DND-41 (cell line): ENCODE results near the gene ETV5.
A peak's percentile ranks its signal among the peaks of the same experiment; 100 is the strongest.

Experiments
- ATAC-seq: fragments of 200-7000 bp; cut with Tn5 transposase; 3 replicates; pipeline ENCODE4 v1.9.1; 2021; ENCODE audit warnings: low read depth; ENCODE audit not compliant: insufficient read depth
- DNase-seq: peaks from one replicate; pipeline ENCODE4 v3.0.0-alpha.2; 2020
- H2AFZ ChIP-seq: 2 replicates; pipeline ENCODE4 v1.6.0; 2012; ENCODE audit warnings: low read depth, low read length
- H3K27ac ChIP-seq: 2 replicates; pipeline ENCODE4 v1.5.1; 2012; ENCODE audit warnings: low read length, inconsistent platforms
- H3K27me3 ChIP-seq: fragments of 200-600 bp; sonication (generic); 2 replicates; pipeline ENCODE4 v1.6.0; 2012; ENCODE audit warnings: low read length, mild to moderate bottlenecking, inconsistent platforms; ENCODE audit not compliant: insufficient read depth, poor library complexity
- H3K36me3 ChIP-seq: 2 replicates; pipeline ENCODE4 v1.5.1; 2012; ENCODE audit warnings: low read length, inconsistent platforms; ENCODE audit not compliant: insufficient read depth
- H3K4me1 ChIP-seq: 2 replicates; pipeline ENCODE4 v1.5.1; 2012; ENCODE audit warnings: mild to moderate bottlenecking, low read length; ENCODE audit not compliant: insufficient read depth
- H3K4me2 ChIP-seq: 2 replicates; pipeline ENCODE4 v1.6.0; 2012; ENCODE audit warnings: mild to moderate bottlenecking, moderate library complexity, low read length, inconsistent platforms; ENCODE audit not compliant: insufficient read depth
- H3K4me3 ChIP-seq, 2 experiments: fragments of 200-600 bp in 1 of 2; shearing (Covaris generic) in 1 of 2; 2 replicates each; pipeline ENCODE4 v1.5.1; 2012 to 2016; ENCODE audit warnings: inconsistent platforms in 2 of 2, low read length in 2 of 2, mild to moderate bottlenecking in 2 of 2, low read depth in 1 of 2, moderate library complexity in 1 of 2
- H3K79me2 ChIP-seq: 2 replicates; pipeline ENCODE4 v1.6.0; 2012; ENCODE audit warnings: low read length, inconsistent platforms; ENCODE audit not compliant: insufficient read depth
- H3K9ac ChIP-seq: 2 replicates; pipeline ENCODE4 v1.6.0; 2012; ENCODE audit warnings: low read depth, mild to moderate bottlenecking, inconsistent platforms, low read length, moderate library complexity
- H3K9me3 ChIP-seq: 2 replicates; pipeline ENCODE4 v1.5.1; 2012; ENCODE audit warnings: low read length, moderate library complexity, mild to moderate bottlenecking, inconsistent platforms; ENCODE audit not compliant: insufficient read depth, severe bottlenecking
- H4K20me1 ChIP-seq: 2 replicates; pipeline ENCODE4 v1.6.0; 2012; ENCODE audit warnings: low read length; ENCODE audit not compliant: insufficient read depth
- CTCF ChIP-seq: IDR thresholded peaks from 2 replicates; pipeline ENCODE4 v1.5.1; 2012; ENCODE audit warnings: borderline replicate concordance, low read length, moderate library complexity, mild to moderate bottlenecking; ENCODE audit not compliant: poor library complexity, severe bottlenecking; ENCODE audit errors: extremely low read depth
- EZH2 ChIP-seq: IDR thresholded peaks from 3 replicates; pipeline ENCODE4 v1.6.1; 2012; ENCODE audit warnings: borderline replicate concordance, low read depth, mild to moderate bottlenecking, moderate library complexity, low read length, inconsistent platforms; ENCODE audit not compliant: severe bottlenecking

ETV5 gene

GRCh38 chr3:186004209-186004608, 104.7 kb downstream of the ETV5 start:
- TF ChIP-seq CTCF, result no peak
- TF ChIP-seq EZH2, result no peak
- DNase-seq (no peak), ATAC-seq (no peak)
- Histone ChIP-seq H4K20me1 (no peaks in the 10 kb centered on the region), H3K79me2 (no peaks in the 10 kb centered on the region), H3K36me3 (no peaks in the 10 kb centered on the region), H3K9ac (no peak overlapping the region), H3K27me3 (peaks cover 6% of the 10 kb centered on the region), H3K4me3 (no peak overlapping the region), H3K9me3 (no peaks in the 10 kb centered on the region), H2AFZ (no peak overlapping the region), H3K4me2 (no peak overlapping the region), H3K4me1 (no peaks in the 10 kb centered on the region), H3K27ac (no peak overlapping the region)

GRCh38 chr3:186003610-186004009, 105.3 kb downstream of the ETV5 start:
- Histone ChIP-seq H3K27ac (no peak overlapping the region), H4K20me1 (no peaks in the 10 kb centered on the region), H3K36me3 (no peaks in the 10 kb centered on the region), H3K4me1 (no peaks in the 10 kb centered on the region), H3K9ac (no peak overlapping the region), H3K79me2 (no peaks in the 10 kb centered on the region), H2AFZ (no peak overlapping the region), H3K4me3 (no peak overlapping the region), H3K9me3 (no peaks in the 10 kb centered on the region), H3K27me3 (peaks cover 6% of the 10 kb centered on the region), H3K4me2 (no peak overlapping the region)
- TF ChIP-seq CTCF (no peak), EZH2 (no peak)
- ATAC-seq (no peak), DNase-seq (no peak)

GRCh38 chr3:186002884-186003472, 105.9 kb downstream of the ETV5 start:
- H3K9me3 ChIP-seq, result no peaks in the 10 kb centered on the region
- H3K4me3 ChIP-seq, result no peak overlapping the region
- no peaks in the 10 kb centered on the region for H3K36me3 ChIP-seq
- no peak for TF ChIP-seq EZH2
- peak; percentile 47 for TF ChIP-seq CTCF
- no peaks in the 10 kb centered on the region for H4K20me1 ChIP-seq
- peaks cover 6% of the 10 kb centered on the region for H3K27me3 ChIP-seq
- no peaks in the 10 kb centered on the region for H3K79me2 ChIP-seq
- H2AFZ ChIP-seq, result no peak overlapping the region
- DNase-seq, result peak; percentile 10
- no peak overlapping the region for H3K4me2 ChIP-seq
- no peak overlapping the region for H3K9ac ChIP-seq
- H3K27ac ChIP-seq, result no peak overlapping the region
- ATAC-seq, result peak; percentile 45; the same call in 1 of the 3 replicates
- no peaks in the 10 kb centered on the region for H3K4me1 ChIP-seq

- H3K4me2 ChIP-seq, result no peak overlapping the region
- H3K4me1 ChIP-seq, result no peaks in the 10 kb centered on the region
- H3K9ac ChIP-seq, result no peak overlapping the region
- H2AFZ ChIP-seq, result no peak overlapping the region
- no peak for TF ChIP-seq EZH2
- no peak for TF ChIP-seq CTCF
- H3K36me3 ChIP-seq, result no peaks in the 10 kb centered on the region
- ATAC-seq, result no peak
- H3K4me3 ChIP-seq, result no peak overlapping the region
- no peak overlapping the region for H3K27ac ChIP-seq
- H3K79me2 ChIP-seq, result no peaks in the 10 kb centered on the region
- H3K9me3 ChIP-seq, result no peaks in the 10 kb centered on the region
- peaks cover 8% of the 10 kb centered on the region for H3K27me3 ChIP-seq
- DNase-seq, result no peak
- H4K20me1 ChIP-seq, result no peaks in the 10 kb centered on the region
These were observed 107.0 kb downstream of the ETV5 start for GRCh38 chr3:186001842-186002241.
